GM12878 (cell line): ENCODE measurements around the gene UAP1L1. TPM values are rescaled to one million over a fixed set of nuclear protein-coding genes. Genes with fewer than 3 reads are reported as not detected.
A peak's percentile ranks its signal among the peaks of the same experiment; 100 is the strongest.

Experiments
- CHD2 ChIP-seq: IDR thresholded peaks from 2 replicates; pipeline ENCODE4 v1.6.1; 2011; ENCODE audit warnings: low read depth, low read length, improper control_type of control experiment, borderline replicate concordance
- ESRRA ChIP-seq: IDR thresholded peaks from 2 replicates; pipeline ENCODE4 v1.6.1; 2012; ENCODE audit warnings: mild to moderate bottlenecking, low read length, improper control_type of control experiment
- IRF4 ChIP-seq: IDR thresholded peaks from 2 replicates; pipeline ENCODE4 v1.6.1; 2011; ENCODE audit warnings: low read depth, low read length
- LARP7 ChIP-seq: fragments of 450-650 bp; IDR thresholded peaks from 2 replicates; pipeline ENCODE4 v1.6.1; 2017; ENCODE audit warnings: mild to moderate bottlenecking
- NR2C1 ChIP-seq: fragments of 450-650 bp; IDR thresholded peaks from 2 replicates; pipeline ENCODE4 v1.6.1; 2017; ENCODE audit warnings: antibody characterized with exemption, mild to moderate bottlenecking, moderate library complexity
- RAD21 ChIP-seq: IDR thresholded peaks from 2 replicates; pipeline ENCODE4 v1.6.1; 2011; ENCODE audit warnings: mild to moderate bottlenecking, low read depth, low read length, moderate library complexity; ENCODE audit not compliant: insufficient read depth
- RB1 ChIP-seq: fragments of 450-650 bp; formaldehyde crosslinking; IDR thresholded peaks from 2 replicates; pipeline ENCODE4 v1.6.1; 2017; ENCODE audit warnings: mild to moderate bottlenecking, borderline replicate concordance
- STAT1 ChIP-seq: fragments of 450-650 bp; conservative IDR thresholded peaks from 2 replicates; pipeline ENCODE4 v1.6.1; 2014; ENCODE audit warnings: antibody characterized with exemption, mild to moderate bottlenecking
- polyA plus RNA-seq, 11 experiments: library from polyadenylated mRNA; depleted of rRNA in 4 of 11; unstranded in 6 of 11; stranded (reverse) in 5 of 11; fragments of >200 nt; fragmentation: Nextera tagmentation in 4 of 11; fragmentation: Illumina TruSeq in 1 of 11; extraction: Ambion mirVana in 4 of 11; extraction: Trizol in 1 of 11; gene quantifications; 1 replicate in 1 of 11; 2 replicates in 10 of 11; pipeline versions ENCODE4 v1.2.1 to v1.2.3, GENCODE V29; 2011 to 2016; ENCODE audit warnings: inconsistent platforms in 2 of 11, missing spikeins in 2 of 11, low read depth in 1 of 11
- total RNA-seq, 4 experiments: library from RNA; depleted of rRNA in 3 of 4; stranded (reverse); fragments of >200 nt in 3 of 4; fragmentation: Illumina TruSeq in 1 of 4; extraction: Trizol in 1 of 4; gene quantifications; 2 replicates each; pipeline versions ENCODE4 v1.2.1 to v1.2.3, GENCODE V29; 2013 to 2021
- TF ChIP-seq, protein P1 (sequence below): fragments of 450-650 bp; IDR thresholded peaks from 2 replicates; pipeline ENCODE4 v1.6.1; 2016; ENCODE audit warnings: mild to moderate bottlenecking
- TF ChIP-seq, protein P2 (sequence below): fragments of 450-650 bp; IDR thresholded peaks from 2 replicates; pipeline ENCODE4 v1.6.1; 2017; ENCODE audit warnings: low read depth, mild to moderate bottlenecking, moderate library complexity

Gene UAP1L1
- total and polyA plus RNA-seq, 10 of the 15 experiments (the other 5 are each of a cell fraction or from before 2014, with no cell fraction given): 0.29 to 15.7 (median 5.8) TPM

DNA sequence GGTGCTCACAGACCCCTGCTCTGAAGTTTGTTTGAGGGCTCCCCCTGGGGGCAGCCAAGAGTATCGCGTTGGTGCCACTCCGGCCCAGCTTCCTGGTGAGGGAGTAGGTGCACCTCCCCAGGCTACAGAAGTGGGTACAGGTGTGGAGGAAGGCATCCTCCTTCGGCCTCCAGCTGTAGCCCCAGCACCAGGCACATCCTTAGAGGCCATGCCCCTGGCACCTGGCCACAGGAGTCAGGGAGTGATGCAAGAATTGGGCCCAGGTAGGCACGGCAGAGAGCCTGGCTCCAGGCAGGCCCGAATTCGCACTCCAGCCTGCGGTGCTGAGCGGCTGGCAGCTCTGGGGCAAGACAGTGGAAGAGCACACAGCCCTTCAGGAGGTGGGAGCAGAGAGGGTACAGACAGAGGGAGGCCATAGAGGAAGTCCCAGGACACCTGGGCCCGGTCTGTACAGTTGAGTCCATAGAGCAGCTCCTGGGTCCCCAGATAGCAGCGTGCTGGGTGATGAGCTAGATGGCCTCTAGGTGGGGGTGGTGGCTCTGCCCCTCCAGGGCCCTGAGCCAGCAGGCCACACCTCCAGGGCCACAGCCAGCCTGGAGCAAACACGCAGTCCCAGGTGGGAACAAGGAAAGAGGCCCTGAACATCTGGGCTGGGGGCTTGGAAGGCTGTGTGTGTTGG, 9.3 kb upstream of the UAP1L1 start (continued):
- TF ChIP-seq RB1 (0 out of 2 replicates have a peak, but pooled peaks have one; percentile 31), STAT1 (0 out of 2 replicates have a peak, but pooled peaks have one; percentile 52), LARP7 (peak; percentile 47; the same call in 1 of the 2 replicates), RAD21 (peak; percentile 62), IRF4 (0 out of 2 replicates have a peak, but pooled peaks have one; percentile 25), ESRRA (no peak), NR2C1 (no peak), CHD2 (no peak)
- TF ChIP-seq, protein P1, sequence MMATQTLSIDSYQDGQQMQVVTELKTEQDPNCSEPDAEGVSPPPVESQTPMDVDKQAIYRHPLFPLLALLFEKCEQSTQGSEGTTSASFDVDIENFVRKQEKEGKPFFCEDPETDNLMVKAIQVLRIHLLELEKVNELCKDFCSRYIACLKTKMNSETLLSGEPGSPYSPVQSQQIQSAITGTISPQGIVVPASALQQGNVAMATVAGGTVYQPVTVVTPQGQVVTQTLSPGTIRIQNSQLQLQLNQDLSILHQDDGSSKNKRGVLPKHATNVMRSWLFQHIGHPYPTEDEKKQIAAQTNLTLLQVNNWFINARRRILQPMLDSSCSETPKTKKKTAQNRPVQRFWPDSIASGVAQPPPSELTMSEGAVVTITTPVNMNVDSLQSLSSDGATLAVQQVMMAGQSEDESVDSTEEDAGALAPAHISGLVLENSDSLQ: peak; percentile 57
- TF ChIP-seq, protein P2, sequence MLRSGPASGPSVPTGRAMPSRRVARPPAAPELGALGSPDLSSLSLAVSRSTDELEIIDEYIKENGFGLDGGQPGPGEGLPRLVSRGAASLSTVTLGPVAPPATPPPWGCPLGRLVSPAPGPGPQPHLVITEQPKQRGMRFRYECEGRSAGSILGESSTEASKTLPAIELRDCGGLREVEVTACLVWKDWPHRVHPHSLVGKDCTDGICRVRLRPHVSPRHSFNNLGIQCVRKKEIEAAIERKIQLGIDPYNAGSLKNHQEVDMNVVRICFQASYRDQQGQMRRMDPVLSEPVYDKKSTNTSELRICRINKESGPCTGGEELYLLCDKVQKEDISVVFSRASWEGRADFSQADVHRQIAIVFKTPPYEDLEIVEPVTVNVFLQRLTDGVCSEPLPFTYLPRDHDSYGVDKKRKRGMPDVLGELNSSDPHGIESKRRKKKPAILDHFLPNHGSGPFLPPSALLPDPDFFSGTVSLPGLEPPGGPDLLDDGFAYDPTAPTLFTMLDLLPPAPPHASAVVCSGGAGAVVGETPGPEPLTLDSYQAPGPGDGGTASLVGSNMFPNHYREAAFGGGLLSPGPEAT: no peak
- TF ChIP-seq, all 136 proteins: peak for 13
